T-helper 1 cell treated with Interleukin-12 subunit alpha and Interleukin-12 subunit beta and Interleukin-4 antibody, amounts not matched to agents 30 ng/mL and 1 ng/mL, for 36 hours (primary cell): Measurements from ENCODE around the gene SRL. TPM values are rescaled to one million over a fixed set of nuclear protein-coding genes. Genes with fewer than 3 reads are reported as not detected.

Experiments used
- intact Hi-C: fragments of 100-400 bp; cut with micrococcal nuclease; formaldehyde crosslinking; loops from one replicate; pipeline ENCODE4 v1.15.1; 2024
- total RNA-seq: library from RNA; stranded (reverse); gene quantifications from 2 replicates; pipeline ENCODE4 v1.2.3, GENCODE V29; 2022

SRL gene
- total RNA-seq, 1 donor from 2014 or later, result not detected

- intact Hi-C loops, result no loop called here
Measured at GRCh38 chr16:4262303-4262835, 20.5 kb upstream of the SRL start.

- intact Hi-C loops, result no loop called here
Measured at GRCh38 chr16:4261557-4262172, 19.8 kb upstream of the SRL start.

- intact Hi-C loops, result no loop called here
Measured at GRCh38 chr16:4260360-4260759, 18.5 kb upstream of the SRL start.

- intact Hi-C loops, result loop anchor here (10.0 kb wide), 1 partner anchor 473 kb away; no protein-coding TSS in a partner anchor
Measured at GRCh38 chr16:4257646-4258556, 16.0 kb upstream of the SRL start.

GRCh38 chr16:4253394-4254150 is 11.7 kb upstream of the SRL start:
- intact Hi-C loops, result loop anchor here (1.0 to 10.0 kb wide), 16 partner anchors 18 to 844 kb away; partner anchors contain the start of genes ADCY9, EEF2KMT, PAM16 and ROGDI

- intact Hi-C loops, result loop anchor here (1.0 to 10.0 kb wide), 9 partner anchors 70 to 844 kb away; partner anchors contain the start of genes EEF2KMT, PAM16, ROGDI and SEC14L5
Measured at GRCh38 chr16:4253012-4253393, 11.1 kb upstream of the SRL start.

GRCh38 chr16:4249530-4250308 is 7.8 kb upstream of the SRL start:
- intact Hi-C loops, result loop anchor here (5.0 to 10.0 kb wide), 6 partner anchors 287 to 848 kb away; partner anchors contain the start of genes EEF2KMT, ROGDI, SEC14L5 and TRAP1

- intact Hi-C loops, result no loop called here
Measured at GRCh38 chr16:4247460-4247784, 5.5 kb upstream of the SRL start.

- intact Hi-C loops, result no loop called here
Measured at GRCh38 chr16:4246777-4247459, 5.0 kb upstream of the SRL start.

- intact Hi-C loops, result no loop called here
Measured at GRCh38 chr16:4245077-4245791, 3.4 kb upstream of the SRL start.

GRCh38 chr16:4244254-4245076 is 2.6 kb upstream of the SRL start:
- intact Hi-C loops, result no loop called here

- intact Hi-C loops, result no loop called here
Measured at GRCh38 chr16:4241258-4241927, 487 bp downstream of the SRL start.

- intact Hi-C loops, result no loop called here
Measured at GRCh38 chr16:4240624-4241023, 1.3 kb downstream of the SRL start.

- intact Hi-C loops, result no loop called here
Measured at GRCh38 chr16:4239682-4240175, 2.2 kb downstream of the SRL start.

- intact Hi-C loops, result no loop called here
Measured at GRCh38 chr16:4239020-4239419, 2.9 kb downstream of the SRL start.

- intact Hi-C loops, result no loop called here
Measured at GRCh38 chr16:4233431-4233830, 8.4 kb downstream of the SRL start.

GRCh38 chr16:4232541-4233386 is 9.1 kb downstream of the SRL start:
- intact Hi-C loops, result no loop called here
